GM23338 (cell line): ENCODE data around the gene SHPK.

ENCODE experiments used
- CREB1 ChIP-seq: fragments of 250-450 bp; sonication (Bioruptor Pico); IDR thresholded peaks from 2 replicates; pipeline ENCODE4 v1.5.0; 2020; ENCODE audit warnings: low read depth, mild to moderate bottlenecking, moderate library complexity
- CTCF ChIP-seq, 2 experiments: fragments of 200-600 bp in 1 of 2; sonication (generic) in 1 of 2; conservative IDR thresholded peaks; 2 replicates each; pipeline versions ENCODE4 v1.5.1 to v1.6.1; 2016 to 2017; ENCODE audit warnings: antibody characterized with exemption in 2 of 2, low read depth in 2 of 2, mild to moderate bottlenecking in 2 of 2, moderate library complexity in 1 of 2
- EZH2 ChIP-seq: fragments of 200-600 bp; sonication (generic); IDR thresholded peaks from one replicate; pipeline ENCODE4 v1.8.0; 2017; ENCODE audit warnings: antibody characterized with exemption, mild to moderate bottlenecking, low read depth; ENCODE audit not compliant: unreplicated experiment
- EZH2phosphoT487 ChIP-seq: fragments of 200-600 bp; sonication (generic); IDR thresholded peaks from one replicate; pipeline ENCODE4 v1.8.1; 2018; ENCODE audit warnings: antibody characterized with exemption; ENCODE audit not compliant: unreplicated experiment
- JUNB ChIP-seq: IDR thresholded peaks from one replicate; pipeline ENCODE4 v1.6.1; 2016; ENCODE audit warnings: antibody characterized with exemption; ENCODE audit not compliant: unreplicated experiment
- POLR2AphosphoS5 ChIP-seq: IDR thresholded peaks from 2 replicates; pipeline ENCODE4 v1.6.1; 2016; ENCODE audit warnings: antibody characterized with exemption, low read depth
- ZNF331 ChIP-seq: fragments of 250-450 bp; sonication (Bioruptor Pico); IDR thresholded peaks from 2 replicates; pipeline ENCODE4 v1.5.0; 2020; ENCODE audit warnings: low read depth, mild to moderate bottlenecking, moderate library complexity

GRCh38 chr17:3593384-3593783, 42.7 kb downstream of the SHPK start:
- TF ChIP-seq EZH2phosphoT487 = no peak
- TF ChIP-seq POLR2AphosphoS5 = no peak
- no peak for TF ChIP-seq ZNF331 (CRISPR knock-in tag)
- no peak for TF ChIP-seq CTCF (conservative IDR thresholded peaks at IDR 0.05; ENCODE audit: low read depth in 2 of 2)
- no peak for TF ChIP-seq CREB1 (CRISPR knock-in tag)
- no peak for TF ChIP-seq EZH2
- TF ChIP-seq JUNB = no peak
